Measurements from ENCODE around the gene FBXO15.

Gene FBXO15, protein sequence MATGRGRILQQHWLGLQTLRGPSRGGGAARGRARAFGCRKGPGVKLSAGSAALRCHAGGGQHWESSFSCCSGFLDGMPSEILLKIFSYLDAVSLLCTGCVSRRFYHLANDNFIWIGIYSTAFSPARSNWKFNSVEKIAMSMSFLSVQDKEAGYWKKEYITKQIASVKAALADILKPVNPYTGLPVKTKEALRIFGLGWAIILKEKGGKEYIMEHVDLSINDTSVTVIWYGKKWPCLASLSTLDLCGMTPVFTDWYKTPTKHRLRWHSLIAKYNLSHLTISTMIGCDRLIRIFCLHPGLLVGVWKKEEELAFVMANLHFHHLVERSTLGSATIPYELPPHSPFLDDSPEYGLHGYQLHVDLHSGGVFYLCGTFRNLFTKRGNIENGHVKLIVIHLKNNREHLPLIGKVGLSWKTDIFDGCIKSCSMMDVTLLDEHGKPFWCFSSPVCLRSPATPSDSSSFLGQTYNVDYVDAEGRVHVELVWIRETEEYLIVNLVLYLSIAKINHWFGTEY

DNA sequence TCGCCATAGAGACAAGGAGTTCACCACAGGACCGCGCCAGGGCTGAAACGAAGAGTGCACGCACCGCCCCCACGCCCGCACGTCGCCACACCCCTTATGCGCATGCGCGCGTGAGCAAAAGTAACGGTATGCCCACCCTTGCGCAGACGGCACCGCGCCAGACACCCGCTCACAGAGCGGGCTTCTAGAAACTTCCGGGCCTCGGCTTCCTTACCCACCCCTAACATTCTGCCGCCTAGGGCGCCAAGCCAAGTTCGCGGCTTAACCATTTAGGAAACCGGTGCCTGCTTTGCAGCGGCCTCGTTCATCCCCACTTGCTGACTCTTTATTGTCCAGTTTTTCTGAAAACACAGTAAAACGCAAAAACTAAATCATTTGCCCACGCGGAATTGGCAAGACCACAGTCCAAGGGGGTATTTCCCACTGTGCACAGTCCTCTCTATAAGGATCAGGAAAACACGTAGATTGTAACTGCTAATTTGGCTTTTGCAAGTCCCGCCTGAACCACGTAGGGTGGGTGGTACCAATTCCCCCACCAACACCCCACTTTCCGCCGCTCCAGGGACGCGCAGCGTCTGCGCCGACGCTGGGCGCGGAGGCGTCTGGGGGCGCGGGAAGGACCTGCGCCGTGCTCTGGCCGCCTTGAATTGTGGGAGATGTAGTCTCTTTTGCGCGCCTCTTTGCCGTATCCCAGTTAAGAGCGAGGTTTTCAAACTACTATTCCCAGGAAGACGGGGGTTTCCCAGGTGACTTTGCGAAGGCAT is at the start of gene FBXO15, which contains the start of gene TIMM21:
Gene FBXO15, minus strand, starts transcription at position 56 of the 764 bp plus-strand sequence. Its CDS starts 49 bp downstream, at position 7.
Gene TIMM21, plus strand, starts transcription at position 745 of the 764 bp plus-strand sequence. CDS start 286 bp downstream, outside the sequence.
- DNase-seq (ENCODE audit: low read depth): peak; percentile 91

DNA sequence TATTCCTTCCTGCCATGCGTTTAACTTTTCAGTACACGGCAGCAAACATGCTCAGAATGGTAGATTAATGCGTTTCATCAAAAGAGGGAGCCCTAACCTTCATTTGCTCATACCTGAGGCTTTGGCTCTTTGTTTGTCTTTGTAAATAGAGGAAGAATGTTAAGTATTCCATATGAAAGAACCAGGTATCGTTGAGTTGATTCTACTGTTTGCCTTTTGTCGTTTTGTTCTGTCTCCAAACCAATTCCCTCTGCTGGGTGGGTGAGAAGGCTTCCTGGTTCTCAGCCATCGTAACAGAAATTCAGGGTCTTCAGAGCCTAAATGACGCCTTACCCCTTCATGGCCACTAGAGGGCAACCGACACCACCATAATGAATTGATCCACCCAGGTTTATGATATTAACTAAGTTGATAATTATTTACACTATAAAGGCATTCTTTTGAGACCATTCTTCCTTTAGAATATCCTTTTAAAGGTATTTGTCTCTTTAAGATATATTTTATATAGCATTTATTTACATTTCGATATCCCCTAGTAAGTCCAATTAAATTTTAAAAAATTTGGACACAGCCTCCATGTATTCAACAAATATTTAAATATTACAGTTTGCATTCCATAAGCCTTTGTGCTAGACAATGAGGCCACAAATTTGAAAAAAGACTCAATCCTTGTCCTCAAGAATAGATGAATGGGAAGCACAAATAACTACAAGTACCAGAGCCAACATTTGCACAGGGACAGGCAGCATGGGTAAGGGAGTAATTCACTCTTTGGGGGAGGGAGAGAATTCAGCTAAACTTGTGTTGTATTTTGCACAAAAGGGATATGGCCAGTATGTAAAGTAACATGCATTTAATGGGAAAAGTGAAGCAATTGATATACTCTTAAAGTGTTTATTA is 48.8 kb upstream of the FBXO15 start:
- peak; percentile 4 for DNase-seq (ENCODE audit: low read depth)

DNA sequence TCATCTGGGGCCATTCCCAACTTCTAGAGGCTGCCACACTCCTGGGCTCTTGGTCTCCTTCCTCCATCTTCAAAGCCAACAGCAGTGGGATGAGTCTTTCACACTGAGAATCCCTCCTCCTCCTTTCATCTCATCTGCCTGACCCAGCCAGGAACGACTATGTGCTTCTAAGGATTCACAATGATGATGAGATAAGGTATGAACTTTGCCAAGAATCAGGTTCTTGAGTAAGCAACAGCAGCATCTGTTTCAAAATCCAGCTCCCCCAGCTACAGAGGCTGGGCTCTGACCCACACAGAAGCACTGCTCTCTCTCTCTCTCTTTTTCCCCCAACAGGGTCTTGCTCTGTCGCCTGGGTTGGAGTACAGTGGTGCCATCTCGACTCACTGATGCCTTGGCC is 47.1 kb upstream of the FBXO15 start:
- no peak for DNase-seq (ENCODE audit: low read depth)

DNA sequence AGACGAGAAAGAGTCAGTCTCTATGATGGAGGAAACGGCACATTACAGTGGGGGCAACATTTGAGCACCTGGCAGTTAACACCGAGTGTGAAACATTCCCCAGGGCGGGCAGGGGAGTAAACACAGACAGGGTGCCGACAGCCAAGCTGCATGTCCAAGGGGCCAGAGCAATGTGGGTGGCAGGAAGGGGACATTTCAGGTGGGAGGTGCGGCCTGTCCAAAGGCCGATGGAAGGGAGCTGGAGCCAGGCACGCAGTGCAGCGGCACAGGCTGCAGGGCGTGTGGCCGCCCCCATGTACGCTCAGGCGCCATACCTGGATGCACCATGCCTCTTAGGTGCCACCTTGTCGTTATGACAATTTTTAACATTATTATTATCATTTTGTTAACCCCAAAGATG is 43.9 kb upstream of the FBXO15 start:
- DNase-seq (ENCODE audit: low read depth): no peak

DNA sequence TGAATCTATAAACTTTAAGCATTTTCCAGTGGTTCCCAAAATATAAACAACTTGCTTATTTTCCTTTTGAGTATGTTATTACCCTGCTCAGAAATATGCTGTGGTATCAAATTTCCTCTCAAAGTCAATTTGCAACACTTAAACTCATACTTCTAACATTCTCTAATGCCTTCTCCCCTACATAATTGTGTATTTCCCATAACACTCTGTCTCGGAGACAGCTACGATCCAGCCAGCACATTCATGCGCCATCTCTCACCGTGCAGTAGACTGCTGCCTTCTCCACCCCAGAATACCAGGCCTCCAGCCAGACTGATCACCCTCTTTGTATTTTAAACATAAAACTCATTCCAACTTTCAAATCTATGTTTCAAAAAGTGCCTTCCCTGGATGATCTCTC is 42.5 kb upstream of the FBXO15 start:
- no peak for DNase-seq (ENCODE audit: low read depth)

DNA sequence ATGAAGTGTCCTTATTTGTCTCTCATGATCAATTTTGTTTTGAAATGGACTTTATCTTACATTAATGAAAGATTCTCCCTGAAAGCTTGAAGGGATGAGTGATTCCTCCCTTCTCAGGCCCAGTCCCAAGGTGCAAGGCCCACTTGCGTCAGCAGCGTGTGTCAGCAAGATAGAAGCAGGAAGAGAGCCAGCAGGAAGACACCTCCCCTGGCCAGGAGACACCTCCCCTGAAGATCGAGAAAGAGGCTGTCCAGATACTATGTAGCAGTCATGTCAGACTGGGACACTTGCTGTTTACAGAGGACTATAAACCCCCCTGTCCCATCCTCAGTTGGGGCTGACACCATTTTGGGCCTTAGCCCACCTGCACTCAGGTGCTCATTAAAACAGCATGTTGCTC is 39.0 kb upstream of the FBXO15 start:
- DNase-seq (ENCODE audit: low read depth): no peak

DNA sequence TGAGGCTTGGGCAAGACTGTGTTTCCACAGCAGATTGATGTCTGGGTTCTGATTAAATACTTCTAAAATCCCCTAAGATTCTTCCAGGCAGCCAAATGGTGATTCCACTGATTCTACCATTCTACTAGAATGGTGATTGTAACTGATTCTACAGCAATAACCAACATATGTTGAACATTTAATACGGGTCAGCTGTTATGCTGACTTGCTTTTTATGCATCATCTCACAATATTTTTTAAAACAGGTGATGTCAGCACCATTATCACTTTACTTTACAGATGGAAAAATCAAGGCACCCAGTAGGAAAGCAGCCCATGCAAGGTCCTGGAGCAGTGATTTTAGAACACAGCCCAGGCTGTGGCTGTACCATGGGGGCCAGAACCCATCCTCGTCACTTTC is 38.2 kb upstream of the FBXO15 start:
- DNase-seq (ENCODE audit: low read depth): no peak

DNA sequence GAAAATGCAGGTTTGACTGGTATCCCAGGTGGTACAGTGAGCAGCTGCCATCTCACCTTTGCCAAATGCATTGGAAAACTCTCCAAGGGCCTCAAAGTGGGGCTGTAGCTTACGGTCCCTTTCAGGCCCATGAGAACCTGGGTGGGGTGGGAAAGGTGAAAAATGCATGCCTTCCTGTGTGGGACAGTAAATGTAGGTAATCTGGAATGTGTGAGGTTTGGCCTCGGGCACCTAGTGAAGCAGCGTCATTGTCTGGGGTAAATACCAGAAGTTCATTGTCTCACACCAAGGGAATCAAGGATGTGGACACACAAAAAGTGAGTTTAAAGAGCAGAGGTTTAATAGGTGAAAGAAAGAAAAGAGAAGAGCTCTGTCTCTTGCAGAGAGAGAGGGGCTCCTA is 37.2 kb upstream of the FBXO15 start:
- no peak for DNase-seq (ENCODE audit: low read depth)

DNA sequence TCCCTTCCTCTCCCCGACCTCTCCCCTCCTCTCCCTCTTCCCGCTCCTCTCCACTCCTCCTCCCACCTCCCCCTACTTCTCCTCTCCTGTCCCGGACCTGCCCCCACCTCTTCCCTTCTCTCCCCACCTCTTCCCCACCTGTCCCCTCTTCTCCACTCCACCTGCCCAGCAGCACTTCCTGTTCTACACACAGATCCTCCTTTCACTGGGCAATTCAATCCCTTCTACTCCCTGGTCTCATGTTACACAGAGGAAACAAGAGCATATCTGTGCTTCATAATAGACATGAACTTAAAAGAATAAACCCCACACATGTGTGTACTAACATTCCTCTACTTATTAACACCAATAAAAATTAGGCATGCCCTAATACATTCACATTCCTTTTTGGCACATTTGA is 35.5 kb upstream of the FBXO15 start:
- DNase-seq (ENCODE audit: low read depth): no peak

DNA sequence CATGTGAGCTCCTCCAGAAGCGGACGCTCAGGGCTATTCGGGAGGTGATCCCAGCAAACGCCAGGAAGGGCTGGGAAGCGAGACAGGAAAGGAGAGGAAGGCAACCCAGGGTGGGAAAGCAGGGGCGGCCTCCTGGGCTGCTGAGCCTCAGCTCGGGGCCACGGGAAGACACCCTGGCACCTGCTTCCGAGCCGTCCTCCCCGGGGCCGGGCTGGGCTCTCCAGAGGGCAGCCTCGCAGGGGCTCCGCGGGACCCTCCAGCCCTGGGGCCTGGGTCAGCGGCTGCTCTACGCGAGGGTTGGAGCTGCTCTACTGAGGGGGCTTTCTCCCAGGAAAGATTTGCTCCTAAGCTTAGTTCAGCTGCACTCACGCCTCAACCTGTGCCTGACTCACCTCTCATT is 34.7 kb upstream of the FBXO15 start:
- DNase-seq (ENCODE audit: low read depth): no peak

DNA sequence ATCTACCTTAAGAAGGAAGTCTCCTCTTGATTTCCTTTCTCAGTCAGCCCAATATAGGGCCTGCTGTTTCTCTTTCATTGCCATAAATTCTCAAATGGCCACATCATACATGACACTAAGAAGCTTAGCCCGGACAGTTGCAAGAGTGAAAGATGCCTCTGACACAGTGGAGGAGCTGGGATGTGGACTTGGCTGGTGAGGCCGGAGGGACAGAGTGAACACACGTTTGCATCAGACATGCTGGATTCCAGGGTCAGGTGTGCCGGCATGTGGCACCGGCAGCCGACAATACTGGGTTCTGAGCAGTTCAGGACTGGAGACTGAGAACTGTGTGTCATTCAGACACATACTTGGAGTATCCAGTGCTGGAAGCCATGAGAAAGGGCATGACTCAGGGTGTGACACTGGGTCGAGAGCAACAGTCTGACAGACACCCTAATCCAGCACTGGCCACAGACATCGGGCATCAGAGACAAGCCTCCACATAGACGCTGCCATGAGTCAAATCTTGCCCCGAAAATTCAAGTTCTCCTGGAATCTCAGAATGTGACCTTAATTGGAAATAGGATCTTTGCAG is 32.1 kb upstream of the FBXO15 start:
- no peak for DNase-seq (ENCODE audit: low read depth)

DNA sequence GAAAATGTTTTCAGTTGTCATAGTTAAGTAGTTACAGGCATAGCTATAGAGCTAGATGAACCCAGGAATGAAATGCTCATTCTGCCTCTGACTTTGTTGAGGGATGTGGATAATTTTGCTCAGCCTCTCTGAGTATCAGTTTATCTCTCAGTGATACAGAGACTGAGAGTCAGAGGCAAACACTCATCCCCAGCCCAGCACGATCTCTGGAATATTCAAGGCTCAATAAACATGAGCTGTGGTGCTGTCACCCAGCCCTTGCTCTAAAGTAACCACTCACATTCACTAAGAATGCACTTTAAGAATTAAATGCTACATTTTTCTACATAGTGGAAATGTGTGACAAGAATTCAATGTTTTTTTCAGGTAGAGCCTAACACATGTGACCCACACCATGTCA is 31.2 kb upstream of the FBXO15 start:
- no peak for DNase-seq (ENCODE audit: low read depth)

DNA sequence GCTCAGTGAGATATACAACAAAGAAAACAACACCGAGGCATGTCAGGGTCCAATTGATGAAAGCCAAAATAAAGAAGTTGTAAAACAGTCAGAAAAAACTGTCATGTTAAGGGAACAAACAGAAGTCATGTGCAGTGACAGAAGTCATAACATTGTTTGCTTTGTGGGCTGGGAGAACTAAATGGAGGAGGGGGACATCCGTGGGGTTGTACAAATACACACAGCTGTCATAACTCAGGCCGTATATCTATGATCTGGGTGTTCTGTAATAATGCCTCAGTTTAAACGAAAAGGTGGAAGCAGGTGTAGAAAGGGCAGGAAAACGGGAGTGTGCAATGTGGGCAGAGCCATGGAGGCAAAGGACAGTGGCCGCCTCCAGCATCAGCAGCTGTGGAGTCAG is 28.0 kb upstream of the FBXO15 start:
- DNase-seq (ENCODE audit: low read depth): no peak

DNA sequence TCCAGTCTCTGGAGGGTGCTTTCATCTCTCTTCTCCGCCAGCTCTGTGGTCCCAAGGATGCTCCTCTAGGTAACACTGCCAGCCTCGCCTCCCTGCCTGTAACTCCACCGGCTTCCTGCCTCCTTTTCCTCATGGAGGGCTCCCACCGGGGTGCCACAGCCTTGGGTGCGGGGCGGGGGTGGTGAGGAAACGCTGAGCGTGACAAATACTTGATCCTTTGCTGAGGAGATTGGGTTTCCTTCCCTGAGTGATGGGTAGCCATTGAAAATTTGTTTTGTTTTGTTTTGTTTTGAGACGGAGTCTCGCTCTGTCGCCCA is 25.8 kb upstream of the FBXO15 start:
- no peak for DNase-seq (ENCODE audit: low read depth)

DNA sequence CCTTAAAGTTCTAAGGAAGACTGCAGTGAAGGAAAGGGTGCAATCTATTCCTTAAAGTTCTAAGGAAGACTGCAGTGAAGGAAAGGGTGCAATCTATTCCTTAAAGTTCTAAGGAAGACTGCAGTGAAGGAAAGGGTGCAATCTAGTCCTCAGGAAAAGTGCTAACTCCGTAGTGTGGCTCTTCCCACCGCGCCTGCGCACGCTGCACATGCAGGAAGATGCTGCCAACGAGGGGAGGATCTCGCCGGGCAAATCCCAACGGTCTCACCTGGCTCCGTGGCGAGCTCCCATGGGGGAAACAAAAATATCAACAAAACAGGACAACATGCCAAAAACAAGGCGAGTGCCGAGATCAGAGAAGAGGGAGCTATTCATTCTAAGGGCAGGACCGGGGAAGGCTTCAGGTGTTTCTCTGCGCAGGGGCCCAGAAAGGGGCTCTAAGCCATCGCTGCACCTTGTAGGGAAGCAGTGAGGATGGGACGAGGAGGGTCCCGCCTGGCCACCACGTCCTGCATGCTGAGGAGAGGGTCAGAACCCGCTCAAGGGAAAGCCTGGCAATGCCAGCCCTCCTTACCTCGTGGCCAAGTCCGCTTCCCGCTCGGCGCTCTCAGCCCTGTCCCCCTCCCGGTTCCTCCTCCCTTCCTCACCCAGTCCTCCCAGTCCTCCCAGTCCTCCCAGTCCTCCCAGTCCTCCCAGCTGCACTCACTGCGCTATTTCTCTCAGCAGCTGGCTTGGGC is 25.2 kb upstream of the FBXO15 start:
- no peak for DNase-seq (ENCODE audit: low read depth)

DNA sequence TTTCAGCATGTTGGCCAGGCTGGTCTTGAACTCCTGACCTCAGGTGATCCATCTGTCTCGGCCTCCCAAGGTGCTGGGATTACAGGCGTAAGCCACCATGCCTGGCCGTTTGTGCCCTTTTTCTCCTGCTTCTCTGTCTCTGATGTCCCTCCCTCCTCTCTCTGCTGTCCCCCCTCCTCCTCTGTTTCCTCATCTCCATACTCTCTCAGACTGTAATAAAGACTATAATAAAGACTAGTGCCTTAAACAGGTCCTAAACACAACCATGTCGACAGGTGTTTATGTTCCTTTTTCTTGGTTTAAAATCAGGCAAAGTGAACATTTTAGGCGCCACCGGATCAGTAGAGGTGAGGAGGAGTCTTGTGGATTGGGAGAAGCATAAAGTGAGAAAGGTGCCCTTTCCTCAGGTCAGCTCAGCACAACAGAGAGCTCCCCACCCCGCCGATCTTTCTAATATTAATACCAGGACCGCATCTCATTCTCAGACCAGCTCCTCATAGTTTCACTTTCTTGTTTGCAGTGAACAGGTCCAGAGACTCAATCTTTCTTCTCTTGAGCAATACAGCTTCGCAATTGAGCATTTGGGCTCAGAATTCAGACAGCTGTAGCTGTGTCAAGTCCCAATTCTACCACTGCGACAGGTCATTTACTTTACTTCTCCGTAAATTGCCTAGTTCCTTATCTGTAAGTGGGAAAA is 24.4 kb upstream of the FBXO15 start:
- no peak for DNase-seq (ENCODE audit: low read depth)

DNA sequence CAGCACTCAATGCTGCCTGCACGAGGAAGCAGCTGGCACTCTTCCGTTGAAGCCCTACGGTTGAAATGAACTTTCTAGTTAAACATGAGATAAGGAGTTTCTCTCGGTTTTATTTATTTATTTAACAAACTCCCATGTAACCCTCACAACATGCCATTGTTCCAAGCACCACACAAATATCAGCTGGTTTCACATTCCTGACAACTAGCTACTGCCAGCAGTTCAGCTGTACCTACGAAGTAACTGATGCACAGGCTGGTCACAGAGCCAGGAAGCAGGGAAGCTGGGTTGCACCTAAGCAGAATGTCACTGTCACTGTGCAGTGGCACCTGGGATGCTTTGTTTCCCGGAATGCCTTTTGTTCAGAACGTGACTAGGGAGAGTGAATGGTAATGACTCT is 18.8 kb upstream of the FBXO15 start:
- no peak for DNase-seq (ENCODE audit: low read depth)

DNA sequence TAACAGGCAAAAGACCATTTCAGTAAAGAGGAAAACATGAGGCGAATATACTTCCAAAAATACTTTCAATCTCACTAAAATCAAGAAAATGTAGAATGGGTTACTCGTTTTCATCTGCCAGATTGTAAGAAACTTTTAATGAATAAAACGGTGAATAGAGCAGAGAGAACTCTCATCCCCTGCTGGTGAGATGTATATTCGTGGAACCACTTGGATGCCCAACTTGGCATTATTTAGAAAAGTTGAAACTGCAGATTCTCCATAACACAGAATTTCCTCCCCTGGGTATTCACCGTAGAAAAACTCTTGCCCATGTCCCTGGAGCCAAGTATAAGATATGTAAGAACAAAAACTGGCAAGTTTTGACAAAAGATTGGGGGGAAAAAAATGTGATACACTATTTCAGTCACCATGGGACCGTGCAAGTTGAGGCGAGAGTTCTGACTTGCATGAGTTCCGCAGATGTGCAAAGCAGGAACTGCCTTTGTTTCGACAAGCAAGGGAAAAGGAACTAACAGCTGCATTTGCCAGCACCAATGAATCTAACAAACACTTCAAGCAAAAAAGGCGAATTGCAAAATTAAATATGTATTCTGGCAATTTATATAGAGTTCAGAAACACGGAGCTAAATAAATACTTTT is 15.5 kb upstream of the FBXO15 start:
- DNase-seq (ENCODE audit: low read depth): no peak

DNA sequence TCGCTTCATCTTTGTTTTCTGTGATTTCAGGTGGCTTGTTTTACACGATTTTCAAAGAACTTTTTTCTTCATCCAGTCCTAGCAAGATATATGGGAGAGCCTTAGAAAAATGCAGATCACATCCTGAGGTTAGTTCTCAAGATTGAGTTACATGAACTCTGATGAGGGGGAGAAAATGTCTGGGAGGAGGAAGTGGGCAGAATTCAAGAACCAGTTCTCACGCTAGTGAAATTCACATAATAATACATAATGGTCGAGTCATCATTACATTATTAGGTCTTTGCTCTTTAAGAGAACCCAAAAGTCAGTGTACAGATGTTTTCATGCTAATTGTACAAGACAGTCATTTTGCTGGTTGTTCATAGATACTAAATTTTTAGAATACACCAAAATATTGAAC is 7.6 kb upstream of the FBXO15 start:
- DNase-seq (ENCODE audit: low read depth): no peak

DNA sequence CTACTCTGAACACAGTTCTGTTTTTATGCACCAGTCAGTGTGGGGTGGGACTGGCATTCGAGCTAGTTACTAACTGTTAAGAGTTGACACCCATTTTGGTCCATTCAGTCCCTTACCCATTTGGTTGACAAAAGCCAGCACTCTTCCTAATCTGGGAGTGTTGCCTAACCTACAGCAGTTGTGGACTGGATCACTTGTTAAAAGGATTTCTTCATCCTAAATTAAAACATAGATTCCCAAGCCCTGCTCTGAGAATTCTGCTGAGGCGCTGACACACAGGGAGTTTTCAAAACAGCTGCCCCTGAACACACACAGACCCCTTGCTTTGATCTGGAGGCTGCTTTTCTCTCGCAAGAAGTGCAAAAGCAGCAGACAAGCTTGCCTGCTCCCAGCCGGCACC is 7.1 kb upstream of the FBXO15 start:
- DNase-seq (ENCODE audit: low read depth): no peak
